Measurements from ENCODE around the gene GINS2. TPM values are rescaled to one million over a fixed set of nuclear protein-coding genes. Genes with fewer than 3 reads are reported as not detected.

The GINS2 gene
- total RNA-seq, 1 donor from 2014 or later = 0.25 TPM

DNA sequence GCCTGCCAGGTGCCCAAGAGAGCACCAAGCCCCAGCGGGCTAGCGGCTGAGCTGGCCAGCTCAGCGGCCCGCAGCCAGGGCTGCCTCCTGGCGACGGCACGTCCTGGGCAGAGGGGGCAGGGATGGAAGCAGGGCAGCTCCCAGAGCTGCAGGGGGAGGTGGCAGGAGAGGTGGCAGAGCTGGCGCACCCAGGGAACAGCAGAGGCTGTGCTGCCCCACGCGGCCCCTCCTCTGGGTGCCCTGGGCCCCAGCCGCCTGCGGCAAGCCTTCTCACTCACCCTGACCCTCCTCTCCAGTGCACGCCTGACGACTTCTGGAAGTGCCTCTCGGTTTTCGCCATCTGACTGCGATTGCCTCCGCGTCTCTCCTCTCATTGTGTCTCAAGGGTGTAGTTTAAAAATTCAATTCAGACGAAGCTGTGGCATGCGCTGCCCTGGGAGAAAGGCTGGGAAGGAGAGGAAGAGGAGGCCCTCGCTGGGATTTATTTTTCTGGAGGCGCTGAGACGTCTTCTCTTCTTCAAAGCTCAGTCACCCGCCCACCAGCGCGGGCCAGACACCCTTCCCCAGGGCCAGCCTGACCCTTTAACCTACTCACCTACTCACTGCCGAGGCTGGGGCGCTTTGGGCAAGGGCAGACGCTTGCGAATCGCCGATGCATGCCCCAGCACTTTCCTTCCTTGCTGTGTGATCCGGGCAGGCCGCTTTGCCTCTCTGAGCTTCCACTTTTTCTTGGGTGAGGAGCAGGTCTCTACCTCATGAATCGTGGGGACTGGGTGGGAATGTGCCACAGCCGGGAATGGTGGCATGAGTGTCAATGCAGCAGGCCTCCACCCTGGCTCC is 50.7 kb downstream of the GINS2 start:
- no peaks in the 10 kb centered on the region for H3K36me3 ChIP-seq
- H3K27me3 ChIP-seq = no peaks in the 10 kb centered on the region
- intact Hi-C loops (cut with DNase I) = no loop called here
- H3K4me1 ChIP-seq = peaks cover 44% of the 10 kb centered on the region
- H3K4me3 ChIP-seq = no peak overlapping the region
- no peak for DNase-seq (ENCODE audit: extremely low spot score in 2 of 2)
- no peak for TF ChIP-seq POLR2AphosphoS5 (IDR thresholded peaks at IDR 0.05; ENCODE audit: insufficient read depth in 1 of 2, low read depth in 1 of 2)
- TF ChIP-seq, protein P1, sequence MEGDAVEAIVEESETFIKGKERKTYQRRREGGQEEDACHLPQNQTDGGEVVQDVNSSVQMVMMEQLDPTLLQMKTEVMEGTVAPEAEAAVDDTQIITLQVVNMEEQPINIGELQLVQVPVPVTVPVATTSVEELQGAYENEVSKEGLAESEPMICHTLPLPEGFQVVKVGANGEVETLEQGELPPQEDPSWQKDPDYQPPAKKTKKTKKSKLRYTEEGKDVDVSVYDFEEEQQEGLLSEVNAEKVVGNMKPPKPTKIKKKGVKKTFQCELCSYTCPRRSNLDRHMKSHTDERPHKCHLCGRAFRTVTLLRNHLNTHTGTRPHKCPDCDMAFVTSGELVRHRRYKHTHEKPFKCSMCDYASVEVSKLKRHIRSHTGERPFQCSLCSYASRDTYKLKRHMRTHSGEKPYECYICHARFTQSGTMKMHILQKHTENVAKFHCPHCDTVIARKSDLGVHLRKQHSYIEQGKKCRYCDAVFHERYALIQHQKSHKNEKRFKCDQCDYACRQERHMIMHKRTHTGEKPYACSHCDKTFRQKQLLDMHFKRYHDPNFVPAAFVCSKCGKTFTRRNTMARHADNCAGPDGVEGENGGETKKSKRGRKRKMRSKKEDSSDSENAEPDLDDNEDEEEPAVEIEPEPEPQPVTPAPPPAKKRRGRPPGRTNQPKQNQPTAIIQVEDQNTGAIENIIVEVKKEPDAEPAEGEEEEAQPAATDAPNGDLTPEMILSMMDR (IDR thresholded peaks at IDR 0.05) = no peak
- no peak for TF ChIP-seq POLR2A (IDR thresholded peaks at IDR 0.05)
- no peak overlapping the region for H3K27ac ChIP-seq
- H3K9me3 ChIP-seq = no peaks in the 10 kb centered on the region

DNA sequence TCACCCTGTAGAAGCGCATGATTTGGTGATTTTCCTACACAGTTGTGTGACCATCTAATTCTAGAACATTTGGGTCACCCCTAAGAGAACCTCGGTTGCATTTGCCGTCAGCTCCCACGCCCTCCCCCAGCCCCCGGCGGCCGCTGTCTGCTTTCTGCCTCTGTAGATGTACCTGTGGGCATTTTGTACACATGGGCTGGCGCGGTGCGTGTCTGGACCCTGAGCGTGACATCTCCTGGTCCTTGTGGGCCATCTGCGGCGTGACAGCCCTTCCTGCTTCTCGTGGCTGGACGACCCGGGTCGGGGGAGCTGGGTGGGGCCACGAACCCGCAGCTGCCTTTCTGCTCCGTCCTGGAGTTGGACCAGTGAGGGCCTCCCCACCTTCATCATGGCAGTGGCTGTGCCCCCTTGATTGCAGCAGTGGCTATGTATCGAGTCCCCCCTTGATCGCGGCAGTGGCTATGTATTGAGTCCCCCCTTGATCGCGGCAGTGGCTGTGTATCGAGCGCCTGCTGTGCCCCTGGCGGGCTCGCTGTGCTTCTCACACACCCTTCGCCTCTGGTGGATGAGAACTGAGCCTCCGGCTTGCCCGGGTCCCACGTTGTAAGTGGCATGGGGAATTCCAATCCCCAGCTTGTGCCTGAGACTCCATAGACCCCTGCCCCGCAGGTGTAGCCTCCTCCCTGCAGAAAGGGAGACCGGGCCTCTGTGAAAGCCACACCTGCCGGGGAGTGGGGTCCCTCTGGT is 51.5 kb downstream of the GINS2 start:
- intact Hi-C loops (cut with DNase I) = no loop called here
- Histone ChIP-seq H3K36me3 (no peaks in the 10 kb centered on the region), H3K9me3 (no peaks in the 10 kb centered on the region), H3K4me3 (no peak overlapping the region), H3K4me1 (peaks cover 44% of the 10 kb centered on the region), H3K27ac (no peak overlapping the region), H3K27me3 (no peaks in the 10 kb centered on the region)
- no peak for DNase-seq (ENCODE audit: extremely low spot score in 2 of 2)
- TF ChIP-seq POLR2AphosphoS5 (IDR thresholded peaks at IDR 0.05; ENCODE audit: insufficient read depth in 1 of 2, low read depth in 1 of 2) = no peak

DNA sequence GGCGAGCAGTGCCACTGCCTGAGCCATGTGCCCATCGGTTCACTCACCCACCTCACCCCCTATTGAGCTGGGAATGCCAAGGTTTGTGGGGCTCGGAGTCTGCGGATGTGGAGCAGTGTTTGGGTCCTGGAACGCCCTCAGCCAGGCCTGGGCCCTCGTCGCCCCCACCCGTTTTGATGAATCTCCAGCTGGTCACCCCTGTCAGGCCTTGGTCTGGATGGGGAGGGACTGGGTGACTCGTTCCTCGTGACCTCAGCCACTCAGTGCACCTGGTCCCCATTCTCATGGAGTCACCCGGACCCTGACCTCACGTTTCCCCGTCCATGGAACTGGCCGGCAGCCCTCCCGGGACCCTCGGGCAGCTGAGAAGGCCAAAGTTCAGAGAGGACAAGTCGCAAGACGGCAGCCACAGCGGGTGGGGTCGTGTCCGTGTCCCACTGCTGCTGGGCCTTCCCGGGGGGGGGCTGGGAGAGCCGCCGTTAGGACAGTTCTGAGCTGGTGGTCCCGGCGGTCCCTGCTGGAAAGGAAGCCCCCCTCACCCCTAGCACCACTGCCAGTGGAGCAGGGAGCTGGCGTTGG is 52.4 kb downstream of the GINS2 start:
- no peak for DNase-seq (ENCODE audit: extremely low spot score in 2 of 2)
- TF ChIP-seq, protein P1 (IDR thresholded peaks at IDR 0.05) = no peak
- TF ChIP-seq POLR2AphosphoS5 (IDR thresholded peaks at IDR 0.05; ENCODE audit: insufficient read depth in 1 of 2, low read depth in 1 of 2) (no peak), POLR2A (IDR thresholded peaks at IDR 0.05) (no peak)
- intact Hi-C loops (cut with DNase I) = no loop called here
- no peaks in the 10 kb centered on the region for H3K36me3 ChIP-seq
- H3K4me3 ChIP-seq = no peak overlapping the region
- no peaks in the 10 kb centered on the region for H3K9me3 ChIP-seq
- H3K4me1 ChIP-seq = peaks cover 40% of the 10 kb centered on the region
- no peak overlapping the region for H3K27ac ChIP-seq
- no peaks in the 10 kb centered on the region for H3K27me3 ChIP-seq

DNA sequence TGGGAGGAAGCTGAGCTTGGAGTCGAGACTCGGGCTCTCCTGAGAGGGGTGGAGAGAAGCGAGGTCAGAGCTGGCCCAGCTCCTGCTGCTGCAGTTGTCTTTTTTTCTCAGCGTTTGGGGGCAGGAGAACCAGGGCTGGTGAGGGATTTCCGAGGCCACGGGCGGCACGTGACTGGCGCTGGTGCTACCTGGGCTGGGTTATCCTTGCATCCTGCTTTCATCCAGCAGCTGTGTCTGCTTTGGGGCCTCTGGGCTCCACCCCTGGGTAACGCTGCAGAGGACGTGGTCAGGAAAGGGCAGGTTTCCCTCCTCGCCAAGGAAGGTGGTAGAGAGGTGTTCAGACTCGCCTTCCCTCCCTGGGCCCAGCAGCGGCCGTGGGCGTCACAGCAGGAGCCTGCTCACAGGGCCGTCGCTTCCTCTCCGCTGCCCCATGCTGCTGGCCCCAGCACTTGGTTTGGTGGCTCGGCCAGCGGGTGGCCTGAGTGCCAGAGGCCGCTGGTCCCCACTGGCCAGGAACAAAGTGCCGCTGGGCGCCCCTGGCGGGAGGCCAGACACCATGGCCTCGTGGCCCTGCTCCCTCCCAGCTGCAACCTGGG is 53.1 kb downstream of the GINS2 start:
- Histone ChIP-seq H3K27ac (no peak overlapping the region), H3K9me3 (no peaks in the 10 kb centered on the region), H3K36me3 (no peaks in the 10 kb centered on the region), H3K27me3 (no peaks in the 10 kb centered on the region), H3K4me3 (no peak overlapping the region), H3K4me1 (peaks cover 40% of the 10 kb centered on the region)
- TF ChIP-seq POLR2AphosphoS5 (IDR thresholded peaks at IDR 0.05; ENCODE audit: insufficient read depth in 1 of 2, low read depth in 1 of 2) (no peak), POLR2A (IDR thresholded peaks at IDR 0.05) (no peak)
- TF ChIP-seq, protein P1 (IDR thresholded peaks at IDR 0.05) = no peak
- DNase-seq (ENCODE audit: extremely low spot score in 2 of 2) = no peak
- intact Hi-C loops (cut with DNase I) = no loop called here

Data from vagina (tissue), 2 donors.